Lower leg skin (tissue), 4 donors: ENCODE results near the gene ETFA. TPM values are rescaled to one million over a fixed set of nuclear protein-coding genes. Genes with fewer than 3 reads are reported as not detected.

Experiments
- DNase-seq, 2 donors: peaks; one replicate each; pipeline ENCODE4 v3.0.0-alpha.2; 2019; ENCODE audit warnings: low spot score in 2 of 2
- H3K4me3 ChIP-seq: fragments of 200-600 bp; sonication (generic); 2 replicates; pipeline ENCODE4 v1.5.1; 2017; ENCODE audit warnings: mild to moderate bottlenecking, low read depth; ENCODE audit not compliant: poor library complexity, severe bottlenecking
- POLR2A ChIP-seq, 2 donors: fragments of 450-650 bp; IDR thresholded peaks; one replicate each; pipeline ENCODE4 v1.6.1; 2016 to 2017; ENCODE audit warnings: antibody characterized with exemption in 2 of 2, mild to moderate bottlenecking in 1 of 2, moderate library complexity in 1 of 2
- WGBS, 2 donors: methylation state at CpG; one replicate each; pipeline ENCODE4 v1.1.5; 2018; 5-methylcytosine and 5-hydroxymethylcytosine counted together
- intact Hi-C: fragments of 100-400 bp; cut with DNase I; formaldehyde crosslinking; loops from one replicate; pipeline ENCODE4 v1.15.0; 2023; ENCODE audit warnings: low total_unique reads
- total RNA-seq, 4 donors: library from RNA; depleted of rRNA; stranded (reverse); fragments of >200 nt; gene quantifications; one replicate each; pipeline ENCODE4 v1.1.0, GENCODE V29; 2016
- TF ChIP-seq, protein P1 (sequence below), 3 donors: fragments of 450-650 bp; IDR thresholded peaks; one replicate each; pipeline ENCODE4 v1.5.1; 2016; ENCODE audit warnings: antibody characterized with exemption in 3 of 3, mild to moderate bottlenecking in 3 of 3, moderate library complexity in 2 of 3

ETFA gene
- total RNA-seq, 4 donors from 2014 or later, result 65.1 to 110 (median 67.5) TPM

- WGBS, 2 donors, result 91 to 92% methylated on average over 8 of the region's 8 CpGs
- no peak for TF ChIP-seq POLR2A (IDR thresholded peaks at IDR 0.05)
- TF ChIP-seq, protein P1, sequence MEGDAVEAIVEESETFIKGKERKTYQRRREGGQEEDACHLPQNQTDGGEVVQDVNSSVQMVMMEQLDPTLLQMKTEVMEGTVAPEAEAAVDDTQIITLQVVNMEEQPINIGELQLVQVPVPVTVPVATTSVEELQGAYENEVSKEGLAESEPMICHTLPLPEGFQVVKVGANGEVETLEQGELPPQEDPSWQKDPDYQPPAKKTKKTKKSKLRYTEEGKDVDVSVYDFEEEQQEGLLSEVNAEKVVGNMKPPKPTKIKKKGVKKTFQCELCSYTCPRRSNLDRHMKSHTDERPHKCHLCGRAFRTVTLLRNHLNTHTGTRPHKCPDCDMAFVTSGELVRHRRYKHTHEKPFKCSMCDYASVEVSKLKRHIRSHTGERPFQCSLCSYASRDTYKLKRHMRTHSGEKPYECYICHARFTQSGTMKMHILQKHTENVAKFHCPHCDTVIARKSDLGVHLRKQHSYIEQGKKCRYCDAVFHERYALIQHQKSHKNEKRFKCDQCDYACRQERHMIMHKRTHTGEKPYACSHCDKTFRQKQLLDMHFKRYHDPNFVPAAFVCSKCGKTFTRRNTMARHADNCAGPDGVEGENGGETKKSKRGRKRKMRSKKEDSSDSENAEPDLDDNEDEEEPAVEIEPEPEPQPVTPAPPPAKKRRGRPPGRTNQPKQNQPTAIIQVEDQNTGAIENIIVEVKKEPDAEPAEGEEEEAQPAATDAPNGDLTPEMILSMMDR (IDR thresholded peaks at IDR 0.05), result no peak
- intact Hi-C loops, result no loop called here
- no peak for DNase-seq
- no peak overlapping the region for H3K4me3 ChIP-seq
Observed at GRCh38 chr15:76175442-76175841, 135.8 kb downstream of the ETFA start.

- no peak overlapping the region for H3K4me3 ChIP-seq
- DNase-seq, result no peak
- 89 to 97% methylated on average over 5 of the region's 5 CpGs for WGBS, 2 donors
- intact Hi-C loops, result no loop called here
- TF ChIP-seq, protein P1 (IDR thresholded peaks at IDR 0.05), result no peak
- no peak for TF ChIP-seq POLR2A (IDR thresholded peaks at IDR 0.05)
Observed at GRCh38 chr15:76174654-76175053, 136.6 kb downstream of the ETFA start.

DNA sequence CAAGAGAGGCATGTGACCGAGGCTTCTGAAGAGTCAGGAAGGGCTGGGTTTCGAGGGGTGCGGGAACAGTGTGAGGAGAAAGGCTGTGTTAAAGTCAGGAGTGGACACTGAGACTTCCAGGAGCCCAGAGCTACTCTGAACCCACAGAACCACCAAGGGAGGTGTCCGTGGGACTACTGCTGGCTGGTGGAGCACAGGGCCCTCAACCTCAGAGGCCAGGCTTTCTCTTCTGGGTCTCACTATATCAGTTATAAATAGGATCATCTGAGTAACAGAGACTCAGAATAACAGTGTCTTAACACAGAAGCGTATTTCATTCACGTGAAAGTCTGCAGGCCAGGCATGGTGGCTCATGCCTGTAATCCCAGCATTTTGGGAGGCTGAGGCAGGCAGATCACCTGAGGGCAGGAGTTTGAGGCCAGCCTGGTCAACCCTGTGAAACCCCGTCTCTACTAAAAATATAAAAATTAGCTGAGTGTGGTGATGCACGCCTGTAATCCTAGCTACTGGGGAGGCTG lies 137.9 kb downstream of the ETFA start:
- WGBS, 2 donors, result 91 to 95% methylated on average over 8 of the region's 8 CpGs
- H3K4me3 ChIP-seq, result no peak overlapping the region
- no peak for TF ChIP-seq POLR2A (IDR thresholded peaks at IDR 0.05)
- TF ChIP-seq, protein P1 (IDR thresholded peaks at IDR 0.05), result no peak
- DNase-seq, result no peak
- intact Hi-C loops, result no loop called here

DNA sequence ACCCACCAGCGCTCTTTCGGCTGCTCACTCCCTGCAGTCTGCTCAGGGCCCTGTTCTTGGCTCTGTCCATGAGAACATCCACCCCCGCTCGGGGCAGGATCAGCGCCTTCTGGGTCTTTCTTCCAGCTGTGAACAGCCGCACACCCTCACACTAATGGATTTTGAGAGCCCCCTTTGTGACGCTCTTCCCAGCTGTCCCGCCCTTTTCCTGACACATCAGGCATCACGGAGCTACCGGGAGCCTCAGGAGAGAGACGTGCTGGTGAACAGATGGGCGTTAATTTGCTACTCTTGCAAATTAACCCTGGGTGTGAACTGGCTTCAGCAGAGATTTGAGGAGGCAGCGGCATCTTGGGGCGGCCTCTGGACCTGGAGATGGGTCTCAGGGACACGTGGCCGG lies 138.5 kb downstream of the ETFA start:
- no peak overlapping the region for H3K4me3 ChIP-seq
- no peak for DNase-seq
- intact Hi-C loops, result no loop called here
- no peak for TF ChIP-seq POLR2A (IDR thresholded peaks at IDR 0.05)
- TF ChIP-seq, protein P1 (IDR thresholded peaks at IDR 0.05), result no peak
- 76 to 79% methylated on average over 16 of the region's 16 CpGs for WGBS, 2 donors

DNA sequence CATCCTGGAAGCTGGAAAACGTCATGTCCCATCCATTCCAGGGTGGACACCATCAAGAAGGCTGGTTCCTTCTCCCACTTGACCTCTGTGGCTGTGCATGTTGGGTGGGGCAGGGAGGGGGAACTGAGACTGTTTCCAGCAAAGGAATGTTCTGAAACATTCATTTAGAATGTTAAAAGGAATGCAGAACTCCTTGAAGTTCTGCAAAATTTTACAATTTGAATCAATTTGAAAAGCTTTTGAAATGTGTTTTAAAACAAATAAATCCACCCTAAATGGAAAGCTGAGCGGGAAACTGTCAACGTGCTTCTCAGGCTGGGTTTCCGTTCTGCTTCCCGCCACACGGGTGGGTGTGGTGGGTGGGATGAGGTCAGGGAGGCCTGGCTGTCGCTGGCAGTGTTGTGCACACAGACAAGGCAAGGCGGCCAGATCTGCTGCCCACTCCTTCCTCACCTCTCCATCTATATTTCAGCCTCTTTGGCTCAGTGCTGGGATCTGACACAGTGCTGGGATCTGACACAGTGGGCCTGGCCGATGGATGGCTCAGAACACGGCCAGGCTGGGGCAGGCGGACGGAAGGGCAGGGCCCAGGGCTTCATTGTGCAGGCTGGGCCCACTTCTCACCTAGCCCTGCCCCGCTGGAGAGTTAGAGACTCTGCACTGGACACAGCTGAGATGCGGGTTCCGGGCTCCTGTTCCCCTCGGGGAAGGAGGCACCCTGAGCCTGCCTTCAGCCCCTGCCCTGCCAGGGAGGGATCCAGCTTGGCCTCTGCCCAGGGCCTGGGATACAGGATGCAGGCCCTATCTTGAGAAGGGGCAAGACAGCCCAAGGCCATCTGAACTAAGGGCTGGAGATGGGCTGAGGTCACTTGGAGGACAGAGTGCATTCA lies 141.1 kb downstream of the ETFA start:
- no peak overlapping the region for H3K4me3 ChIP-seq
- TF ChIP-seq, protein P1 (IDR thresholded peaks at IDR 0.05), result no peak
- no peak for TF ChIP-seq POLR2A (IDR thresholded peaks at IDR 0.05)
- no peak for DNase-seq
- intact Hi-C loops, result no loop called here
- WGBS, 2 donors, result 68 to 69% methylated on average over 13 to 16 of the region's 16 CpGs
